ENCODE data around the gene YTHDC2.
"Not testable (repeated sequence)": the region's sequence is repeated elsewhere in the genome, so short reads cannot be mapped to it uniquely, and the experiment has no call there.

YTHDC2 gene

DNA sequence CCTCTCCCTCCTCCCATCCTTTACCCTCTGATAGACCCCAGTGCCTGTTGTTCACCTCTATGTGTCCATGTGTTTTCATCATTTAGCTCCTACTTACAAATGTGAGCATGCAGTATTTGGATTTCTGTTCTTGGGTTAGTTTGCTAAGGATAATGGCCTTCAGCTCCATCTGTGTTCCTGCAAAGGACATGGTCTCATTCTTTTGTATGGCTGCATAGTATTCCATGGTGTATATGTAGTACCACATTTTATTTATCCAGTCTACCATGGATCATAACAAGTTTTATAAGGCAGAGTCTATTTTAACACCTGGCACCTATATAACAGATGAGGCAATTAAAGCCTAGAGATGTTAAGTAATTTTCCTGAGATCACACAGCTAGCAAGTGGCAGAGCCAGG is 7.4 kb downstream of the YTHDC2 start:
- DNase-seq, result no peak

DNA sequence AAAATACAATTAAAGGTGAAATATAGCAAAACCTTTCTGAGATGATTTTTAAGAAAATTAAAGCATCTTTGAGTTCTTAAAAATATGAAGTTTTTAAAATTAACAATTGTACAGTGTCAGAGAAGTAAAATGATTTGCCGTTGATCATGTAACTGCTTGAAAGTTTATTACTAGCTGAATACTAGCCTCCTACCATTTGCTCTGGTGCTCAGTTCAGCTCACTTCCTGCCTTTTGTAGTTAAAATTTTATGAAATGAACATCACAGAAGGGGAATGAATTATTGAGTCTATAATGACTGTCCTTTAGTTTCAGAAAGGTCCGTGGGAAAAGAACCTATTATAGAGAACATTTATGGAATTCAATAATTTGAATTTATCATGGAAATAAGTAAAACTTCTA is 9.7 kb downstream of the YTHDC2 start:
- DNase-seq, result no peak

DNA sequence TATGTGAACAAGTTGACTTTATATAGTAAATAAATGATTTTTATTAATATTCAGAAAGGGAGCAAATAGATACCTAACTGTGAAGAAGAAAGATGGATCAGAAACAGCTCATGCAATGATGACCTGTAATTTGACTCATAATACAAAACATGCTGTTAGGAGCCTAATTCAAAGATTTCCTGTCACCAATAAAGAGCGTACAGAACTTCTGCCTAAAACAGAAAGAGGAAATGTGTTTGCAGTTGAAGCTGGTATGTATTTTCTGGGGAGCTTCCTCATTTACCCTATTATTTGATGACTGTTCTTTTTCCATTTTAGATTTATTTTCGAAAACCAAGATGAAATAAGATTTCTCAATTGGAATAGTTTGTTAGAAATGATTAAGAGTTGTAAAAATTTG is 11.4 kb downstream of the YTHDC2 start:
- peak in 1 of 2 donors; percentile 17 for DNase-seq

DNA sequence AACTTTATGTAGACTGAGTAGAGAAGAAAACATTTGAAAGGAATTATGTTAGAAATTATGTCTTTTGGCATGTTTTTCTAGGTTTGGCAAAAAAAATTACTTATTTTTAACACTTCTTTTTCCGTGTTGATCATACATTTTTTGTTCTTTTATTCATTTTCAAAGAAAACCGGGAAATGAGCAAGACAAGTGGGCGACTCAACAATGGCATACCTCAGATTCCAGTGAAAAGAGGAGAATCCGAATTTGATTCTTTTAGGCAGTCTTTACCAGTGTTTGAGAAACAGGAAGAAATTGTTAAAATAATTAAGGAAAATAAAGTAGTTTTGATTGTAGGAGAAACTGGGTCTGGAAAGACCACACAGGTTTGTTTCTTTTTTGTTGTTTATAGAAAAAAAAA is 12.9 kb downstream of the YTHDC2 start:
- DNase-seq, result no peak

DNA sequence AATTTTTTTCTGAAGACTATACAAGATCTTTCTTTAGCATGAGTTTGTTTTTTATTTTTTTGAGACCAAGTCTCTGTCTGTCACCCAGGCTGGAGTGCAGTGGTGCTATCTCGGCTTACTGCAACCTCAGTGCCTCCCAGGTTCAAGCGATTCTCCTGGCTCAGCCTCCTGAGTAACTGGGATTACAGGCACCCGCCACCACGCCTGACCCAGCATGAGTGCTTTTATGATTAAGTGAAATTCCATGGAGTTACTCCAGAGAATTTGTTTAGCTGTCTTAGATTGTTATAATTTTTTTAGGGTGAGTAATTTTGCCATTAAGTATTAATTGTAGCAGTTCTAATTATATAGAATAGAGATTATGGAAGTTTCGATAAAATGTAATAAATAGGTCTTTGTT is 14.3 kb downstream of the YTHDC2 start:
- DNase-seq, result no peak

DNA sequence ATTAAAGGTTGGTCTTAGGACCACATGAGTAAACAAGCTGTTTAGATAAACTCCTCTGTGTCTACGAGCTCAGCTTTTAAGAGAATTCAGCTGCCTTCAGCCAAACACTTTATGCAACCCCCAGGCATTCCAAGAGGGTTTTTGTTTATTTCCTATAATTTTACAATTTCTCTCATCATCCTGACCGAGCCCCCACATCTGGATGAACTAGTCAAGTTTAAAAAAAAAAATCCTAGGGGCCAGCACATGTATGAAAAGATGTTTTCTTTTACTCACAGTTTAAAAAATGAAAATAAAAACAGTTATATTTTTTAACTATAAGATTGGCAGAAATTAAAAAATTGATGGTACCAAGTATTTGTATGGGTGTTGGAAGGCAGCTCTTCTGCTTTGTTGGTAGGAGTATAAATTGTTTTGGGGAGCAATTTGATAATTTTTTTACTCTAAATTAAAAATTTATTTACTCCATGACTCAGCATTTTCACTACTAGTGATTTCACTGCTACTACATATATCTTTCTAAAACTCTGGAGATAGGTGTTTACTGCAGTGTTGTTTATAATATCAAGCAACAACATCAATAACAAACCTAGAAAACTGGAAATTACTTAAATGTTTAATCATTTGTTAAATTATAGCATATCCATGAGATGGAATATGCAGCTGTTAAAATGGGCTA is 18.1 kb downstream of the YTHDC2 start:
- DNase-seq, result no peak

DNA sequence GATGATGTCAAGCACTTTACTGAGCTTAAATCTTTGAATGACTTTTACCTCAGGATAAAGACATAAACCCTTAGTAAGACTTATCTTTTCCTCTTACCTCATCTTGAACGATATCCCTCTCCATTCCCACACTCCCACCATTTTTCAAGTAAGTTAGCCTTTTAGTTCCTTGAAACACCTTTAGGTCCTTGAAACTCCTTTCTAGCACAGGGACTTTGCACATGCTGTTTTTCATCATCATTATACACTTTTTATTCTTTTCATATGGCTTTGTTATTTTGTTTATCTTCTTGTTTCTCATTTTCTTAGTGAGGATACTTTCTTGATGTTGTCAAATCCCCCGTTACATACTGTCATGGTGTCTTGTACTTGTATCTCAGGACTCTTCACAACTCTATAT is 24.8 kb downstream of the YTHDC2 start:
- DNase-seq, result no peak

DNA sequence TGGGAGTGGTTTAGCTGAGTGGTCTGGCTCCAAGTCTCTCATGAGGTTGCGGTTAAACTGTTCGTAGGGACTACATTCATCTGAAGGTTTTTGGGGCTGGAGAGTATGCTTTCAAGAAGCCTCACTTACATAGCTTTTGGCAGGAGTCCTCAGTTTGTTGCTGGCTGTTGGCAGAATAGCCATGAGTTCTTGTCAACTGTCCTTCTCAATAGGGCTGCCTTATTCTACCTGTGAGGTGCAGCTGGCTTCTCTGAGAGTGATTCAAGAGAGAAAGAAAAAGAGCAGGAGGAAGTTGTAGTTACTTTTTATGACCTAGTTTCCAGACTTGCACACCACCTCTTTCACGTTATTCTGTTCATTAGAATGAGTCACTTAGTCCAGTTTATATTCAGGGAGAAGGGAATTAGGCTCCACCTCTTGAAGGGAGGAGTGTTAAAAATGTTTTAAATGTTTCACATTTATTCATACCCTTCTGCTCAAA is 33.2 kb downstream of the YTHDC2 start:
- no peak for DNase-seq

DNA sequence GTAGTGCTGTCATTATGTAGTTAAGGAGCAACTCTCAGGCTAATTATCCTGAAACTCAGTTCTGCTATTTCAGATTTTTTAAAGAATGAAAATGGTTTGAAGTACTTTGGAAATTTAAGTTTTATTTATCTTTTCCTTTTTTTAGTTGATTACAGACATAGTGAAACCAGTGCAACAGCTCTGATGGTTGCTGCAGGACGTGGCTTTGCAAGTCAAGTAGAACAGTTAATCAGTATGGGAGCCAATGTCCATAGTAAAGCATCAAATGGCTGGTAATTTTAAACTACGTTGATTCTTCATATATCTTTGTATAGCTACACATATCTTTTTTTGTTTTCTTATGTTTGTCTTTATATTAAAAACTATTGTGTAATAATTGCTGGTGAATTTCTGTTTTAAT is 34.9 kb downstream of the YTHDC2 start:
- no peak for DNase-seq

DNA sequence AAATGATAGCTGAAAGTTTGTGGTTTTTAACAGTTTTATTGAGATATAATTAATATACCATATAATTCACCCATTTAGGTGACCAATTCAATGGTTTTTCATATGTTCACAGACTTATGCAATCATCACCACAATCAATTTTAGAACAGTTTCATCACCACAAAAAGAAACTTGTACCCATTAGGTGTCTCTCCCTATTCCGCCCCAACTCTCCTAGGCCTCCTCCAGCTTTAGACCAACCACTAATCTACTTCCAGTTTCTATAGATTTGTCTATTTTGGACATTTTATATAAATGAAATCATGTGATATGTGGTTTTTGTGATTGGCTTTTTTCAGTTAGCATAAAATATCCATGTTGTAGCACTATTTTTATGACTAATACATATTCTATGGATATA is 38.6 kb downstream of the YTHDC2 start:
- DNase-seq, result no peak

DNA sequence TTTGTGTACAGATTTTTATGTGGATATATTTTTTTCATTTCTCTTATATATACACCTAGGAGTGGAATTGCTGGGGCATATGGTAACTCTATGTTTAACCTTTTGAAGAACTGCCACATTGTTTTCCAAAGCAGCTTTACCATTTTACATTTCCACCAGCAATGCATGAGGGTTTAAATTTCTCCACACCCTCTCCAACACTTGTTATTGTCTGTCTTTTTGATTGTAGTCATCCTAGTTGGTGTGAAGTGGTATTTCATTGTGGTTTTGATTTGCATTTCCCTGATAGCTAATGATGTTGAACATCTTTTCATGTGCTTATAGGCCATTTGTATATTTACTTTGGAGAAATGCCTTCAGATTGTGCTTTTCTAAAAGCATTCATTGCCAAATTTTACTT is 39.1 kb downstream of the YTHDC2 start:
- DNase-seq, result no peak

DNA sequence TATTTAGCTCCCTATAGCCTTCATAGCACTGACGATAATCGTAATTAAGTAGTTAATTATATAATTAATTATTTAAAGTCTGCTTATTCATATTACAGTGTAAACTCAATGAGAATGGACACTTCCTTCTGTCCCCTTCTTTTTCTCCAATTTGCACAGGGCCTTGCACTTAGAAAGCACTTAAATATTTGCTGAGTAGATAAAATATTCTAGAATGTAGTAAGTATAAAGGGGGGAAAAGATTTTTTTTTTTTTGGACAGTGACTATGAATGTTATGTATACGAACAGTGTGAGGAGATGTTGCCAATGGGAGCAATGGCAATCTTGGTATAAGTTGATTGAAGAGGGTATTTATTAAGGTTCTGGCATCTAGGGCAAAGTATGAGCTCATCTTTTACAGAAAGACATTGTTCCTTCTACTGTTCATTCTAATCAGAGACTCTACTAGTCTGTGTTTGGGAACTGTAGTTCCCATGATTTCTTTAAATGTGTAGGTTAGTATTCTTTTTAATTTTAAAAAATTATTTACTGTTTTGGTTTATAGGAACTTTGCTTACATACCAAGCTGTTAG is 49.4 kb downstream of the YTHDC2 start:
- no peak for DNase-seq

DNA sequence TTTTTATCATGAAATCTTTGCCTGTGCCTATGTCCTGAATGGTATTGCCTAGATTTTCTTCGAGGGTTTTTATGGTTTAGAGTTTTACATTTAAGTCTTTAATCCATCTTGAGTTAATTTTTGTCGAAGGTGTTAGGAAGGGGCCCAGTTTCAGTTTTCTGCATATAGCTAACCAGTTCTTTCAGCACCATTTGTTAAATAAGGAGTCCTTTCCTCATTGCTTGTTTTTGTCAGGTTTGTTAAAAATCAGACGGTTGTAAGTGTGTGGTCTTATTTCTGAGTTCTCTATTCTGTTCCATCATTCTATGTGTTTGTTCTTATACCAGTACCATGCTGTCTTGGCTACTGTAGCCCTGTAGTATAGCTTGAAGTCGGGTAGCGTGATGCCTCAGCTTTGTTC is 55.9 kb downstream of the YTHDC2 start:
- no peak for DNase-seq

DNA sequence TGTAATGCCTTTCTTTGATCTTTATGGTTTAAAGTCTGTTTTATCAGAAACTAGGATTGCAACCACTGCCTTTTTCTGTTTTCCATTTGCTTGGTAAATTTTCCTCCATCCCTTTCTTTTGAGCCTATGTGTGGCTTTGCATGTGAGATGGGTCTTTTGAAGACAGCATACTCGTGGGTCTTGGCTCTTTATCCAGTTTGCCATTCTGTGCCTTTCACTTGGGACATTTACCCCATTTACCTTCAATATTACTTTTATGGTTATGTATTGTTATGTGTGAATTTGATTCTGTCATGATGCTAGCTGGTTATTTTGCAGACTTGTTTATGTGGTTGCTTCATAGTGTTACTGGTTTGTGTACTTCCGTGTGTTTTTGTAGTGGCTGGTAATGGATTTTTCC is 59.2 kb downstream of the YTHDC2 start:
- DNase-seq, result no peak

DNA sequence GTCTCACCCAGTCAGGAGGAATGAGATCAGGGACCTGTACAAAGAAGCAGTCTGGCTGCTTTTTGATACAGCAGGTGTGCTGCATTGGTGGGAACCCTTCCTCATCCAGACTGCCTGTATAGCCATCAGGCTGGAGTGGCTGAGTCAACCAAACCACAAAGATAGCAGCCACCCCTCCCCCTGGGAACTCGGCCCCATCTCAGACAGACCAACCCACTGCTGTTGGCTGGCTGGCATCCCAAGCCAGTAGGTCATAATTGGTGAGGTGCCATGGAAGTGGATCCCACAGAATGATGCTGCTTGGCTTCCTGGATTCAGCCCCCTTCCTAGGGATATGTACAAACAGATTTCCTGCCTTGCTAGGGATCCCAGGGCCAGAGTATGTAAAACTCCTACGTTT is 60.9 kb downstream of the YTHDC2 start:
- DNase-seq, result no peak

DNA sequence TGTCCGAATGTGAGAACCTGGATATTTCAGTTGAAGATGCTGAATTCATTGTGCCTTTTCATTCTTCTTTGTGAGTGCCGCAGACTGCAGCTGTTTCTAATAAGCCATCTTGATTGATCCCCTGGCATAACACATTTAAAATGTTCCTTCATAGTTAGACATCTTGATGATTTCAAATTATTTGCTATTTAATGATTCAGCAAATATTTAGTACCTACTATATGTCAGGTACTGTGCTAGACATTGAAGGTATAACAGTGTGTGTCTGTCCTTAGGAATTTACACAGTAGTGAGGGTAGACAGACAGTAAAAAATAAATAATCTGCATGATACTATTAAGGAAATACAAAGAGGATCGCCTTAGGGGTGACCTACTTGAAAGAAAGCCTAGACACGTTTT is 61.6 kb downstream of the YTHDC2 start:
- no peak for DNase-seq

DNA sequence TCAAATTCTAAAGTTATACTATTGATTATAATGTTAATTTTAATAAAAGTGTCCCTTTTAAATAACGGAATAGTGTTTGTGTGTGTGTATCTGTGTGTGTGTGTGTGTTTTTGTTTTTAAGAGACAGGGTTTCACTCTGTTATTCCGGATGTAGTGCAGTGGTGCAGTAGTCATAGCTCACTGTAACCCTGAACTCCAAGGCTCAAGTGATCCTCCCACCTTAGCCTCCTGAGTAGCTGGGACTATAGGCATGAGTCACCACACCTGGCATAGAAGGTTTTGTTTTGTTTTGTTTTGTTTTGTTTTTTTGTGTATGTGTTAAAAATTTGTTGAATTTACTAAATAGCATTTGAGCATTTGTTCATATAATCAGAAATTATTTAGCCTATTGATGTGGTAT is 64.6 kb downstream of the YTHDC2 start:
- no peak for DNase-seq

DNA sequence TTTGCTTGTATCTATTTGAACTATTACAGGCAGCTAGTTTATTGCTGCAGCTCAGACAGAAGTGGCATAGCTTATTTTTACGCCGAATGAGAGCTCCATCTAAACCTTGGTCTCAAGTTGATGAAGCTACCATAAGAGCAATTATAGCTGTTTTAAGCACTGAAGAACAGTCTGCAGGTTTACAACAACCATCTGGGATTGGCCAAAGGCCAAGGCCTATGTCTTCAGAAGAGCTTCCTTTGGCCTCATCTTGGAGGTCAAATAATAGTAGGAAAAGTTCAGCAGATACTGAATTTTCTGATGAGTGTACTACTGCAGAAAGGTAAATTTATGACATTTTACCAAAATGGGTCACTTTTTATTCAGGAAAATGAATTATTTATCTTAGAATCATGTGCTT is 67.9 kb downstream of the YTHDC2 start:
- no peak for DNase-seq

DNA sequence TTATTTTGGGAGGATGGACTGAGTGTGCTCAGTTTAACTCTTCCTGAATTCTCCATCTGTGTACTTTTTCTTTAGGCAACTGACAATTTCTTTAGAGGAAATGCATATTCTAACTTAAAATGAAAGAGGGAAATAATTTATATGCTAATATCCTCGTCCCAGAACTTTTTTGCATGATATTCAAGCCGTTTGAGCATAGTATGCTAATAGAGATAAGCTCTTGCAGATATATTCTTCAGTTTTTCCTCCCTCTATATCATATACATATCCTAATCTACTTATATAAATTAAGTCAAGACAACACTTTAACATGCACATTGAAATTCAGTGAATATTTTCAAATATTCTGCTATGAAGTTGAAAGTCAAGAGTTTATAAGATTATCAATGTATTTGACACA is 84.7 kb downstream of the YTHDC2 start:
- DNase-seq, result no peak

DNA sequence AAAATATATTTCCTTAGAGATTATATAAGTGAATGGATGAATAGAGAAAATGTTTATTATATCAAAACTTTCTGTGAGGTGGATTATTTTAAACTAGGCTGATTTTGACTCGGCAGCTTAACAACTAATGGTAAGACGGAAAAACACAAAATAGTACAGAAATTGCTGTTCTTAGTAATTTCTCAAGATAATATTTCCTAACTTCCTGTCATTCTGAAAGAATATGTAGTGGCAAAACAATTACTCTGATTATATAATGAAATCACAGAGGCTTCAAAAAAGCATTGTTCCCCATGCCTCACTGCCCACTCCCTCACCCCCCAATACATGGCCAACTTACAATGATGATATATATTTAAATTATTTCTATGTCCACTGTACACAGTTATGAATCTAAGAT is 85.4 kb downstream of the YTHDC2 start:
- DNase-seq, result no peak

DNA sequence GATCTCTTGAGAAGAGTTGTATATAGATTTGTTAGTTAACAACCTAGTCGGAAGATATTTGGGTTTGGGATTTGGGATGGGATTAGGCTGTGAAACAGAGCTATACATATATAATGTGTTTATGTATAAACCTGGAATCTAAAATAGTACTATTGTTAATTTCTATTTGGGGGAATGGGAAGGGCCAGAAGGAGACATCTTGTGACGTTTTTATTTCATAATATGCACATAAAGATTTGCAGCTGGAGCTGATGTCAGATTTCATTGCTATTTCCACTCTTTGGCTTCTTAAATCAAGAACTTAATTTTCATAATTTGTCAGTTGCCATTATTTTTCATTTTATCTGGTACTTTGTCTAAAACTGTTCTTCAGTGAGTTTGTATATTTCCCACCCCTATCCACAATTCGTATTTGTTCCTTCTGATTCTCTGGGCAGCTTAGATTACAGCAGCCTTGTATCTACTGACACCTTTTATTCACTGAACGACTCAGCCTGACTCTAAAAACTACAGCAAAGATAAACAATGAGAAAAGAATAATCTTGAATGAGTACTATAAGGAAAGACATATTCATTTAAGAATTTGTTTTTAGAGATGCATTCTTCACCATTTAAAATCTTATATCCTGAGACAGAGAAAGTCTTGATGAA is 86.9 kb downstream of the YTHDC2 start:
- no peak for DNase-seq

DNA sequence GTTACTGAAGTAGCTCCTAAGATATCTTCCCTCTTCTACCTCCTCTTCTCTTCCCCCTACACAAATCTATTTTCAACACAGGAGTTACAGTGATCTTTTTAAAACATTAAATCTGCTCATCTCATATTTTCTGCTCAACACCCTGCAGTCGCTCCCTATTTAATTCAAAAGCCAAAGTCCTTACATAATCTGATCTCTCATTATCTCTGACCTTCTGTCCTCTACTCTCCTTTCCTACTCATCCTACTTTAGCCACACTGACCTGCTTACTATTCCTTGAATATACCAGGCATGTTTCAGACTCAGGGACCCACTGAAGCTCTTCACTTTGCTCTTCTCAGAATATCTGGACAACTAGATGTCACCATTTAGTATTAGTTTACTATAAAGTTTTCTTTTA is 87.9 kb downstream of the YTHDC2 start:
- DNase-seq, result no peak

DNA sequence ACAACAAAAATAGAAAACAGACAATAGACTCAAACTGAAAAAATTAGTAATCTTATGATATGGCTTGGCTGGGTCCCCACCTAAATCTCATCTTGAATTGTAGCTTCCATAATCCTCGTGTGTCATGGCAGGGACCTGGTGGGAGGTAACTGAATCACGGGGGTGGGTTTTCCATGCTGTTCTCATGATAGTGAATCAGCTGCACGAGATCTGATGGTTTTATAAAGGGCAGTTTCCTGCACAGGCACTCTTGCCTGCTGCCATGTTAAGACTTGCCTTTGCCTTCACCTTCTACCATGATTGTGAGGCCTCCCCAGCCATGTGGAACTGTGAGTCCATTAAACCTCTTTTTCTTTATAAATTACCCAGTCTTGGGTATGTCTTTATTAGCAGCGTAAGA is 89.8 kb downstream of the YTHDC2 start:
- DNase-seq, result not testable (repeated sequence)

DNA sequence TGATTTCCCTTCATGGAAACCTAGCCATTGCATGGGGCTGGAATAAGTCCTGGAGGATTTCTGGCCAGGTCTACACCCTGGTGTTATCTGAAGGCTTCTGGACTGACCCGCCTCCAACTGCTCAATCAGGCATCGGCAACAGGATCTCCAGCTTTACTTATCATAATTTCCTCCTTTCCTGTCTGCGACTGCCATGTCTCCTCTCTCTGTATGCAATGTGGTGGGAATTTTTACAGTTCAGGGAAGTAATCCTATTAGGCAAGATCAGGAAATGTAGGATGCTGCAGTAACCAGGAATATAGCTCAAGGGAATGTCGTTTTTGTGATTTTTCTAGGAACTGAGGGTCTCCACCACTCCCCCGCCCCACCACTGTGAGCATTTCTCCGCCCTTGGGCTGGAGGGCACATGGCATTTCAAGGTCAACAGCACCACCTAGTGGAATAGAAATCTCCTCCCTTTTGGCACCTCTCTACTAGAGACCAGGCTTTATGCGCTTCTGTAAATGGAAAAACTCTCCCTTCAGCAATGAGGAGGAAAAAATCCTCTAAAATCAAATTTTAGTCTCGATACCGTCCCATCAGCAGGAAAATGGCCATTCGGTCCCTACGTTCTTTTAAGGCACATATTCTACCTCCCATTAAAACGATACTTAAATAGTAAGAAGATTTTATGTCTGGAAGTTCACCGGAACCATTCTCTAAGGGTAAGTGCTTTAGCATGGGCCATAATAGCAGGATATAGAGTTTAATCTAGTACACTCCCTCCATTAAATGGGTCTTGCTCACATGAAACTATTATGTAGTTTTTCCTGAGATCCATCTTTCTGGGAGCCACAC is 93.0 kb downstream of the YTHDC2 start:
- DNase-seq, result peak; percentile 33 to 64
